HepG2 (cell line): ENCODE data around the gene CAVIN1. TPM values are rescaled to one million over a fixed set of nuclear protein-coding genes. Genes with fewer than 3 reads are reported as not detected.

Experiments
- CENPT ChIP-seq: sonication (generic); formaldehyde crosslinking; IDR thresholded peaks from 2 replicates; pipeline ENCODE4 v1.8.0; 2022; ENCODE audit warnings: low read depth, mild to moderate bottlenecking, moderate library complexity, missing genetic modification reagents
- CHCHD3 ChIP-seq: sonication (generic); formaldehyde crosslinking; IDR thresholded peaks from 2 replicates; pipeline ENCODE4 v1.8.0; 2022; ENCODE audit warnings: mild to moderate bottlenecking, missing genetic modification reagents, moderate library complexity
- GZF1 ChIP-seq: sonication (generic); formaldehyde crosslinking; IDR thresholded peaks from 2 replicates; pipeline ENCODE4 v1.5.1; 2020; ENCODE audit warnings: mild to moderate bottlenecking, missing genetic modification reagents
- HCFC1 ChIP-seq: fragments of 150-350 bp; IDR thresholded peaks from 2 replicates; pipeline ENCODE4 v1.6.1; 2014; ENCODE audit warnings: low read depth, low read length
- HOXA9 ChIP-seq: sonication (generic); formaldehyde crosslinking; IDR thresholded peaks from 2 replicates; pipeline ENCODE4 v1.8.1; 2022; ENCODE audit warnings: missing genetic modification reagents, mild to moderate bottlenecking, moderate library complexity, borderline replicate concordance
- RORA ChIP-seq: sonication (generic); formaldehyde crosslinking; IDR thresholded peaks from 2 replicates; pipeline ENCODE4 v1.5.0; 2020; ENCODE audit warnings: mild to moderate bottlenecking, missing genetic modification reagents, moderate library complexity
- ZBTB3 ChIP-seq: sonication (generic); formaldehyde crosslinking; IDR thresholded peaks from 2 replicates; pipeline ENCODE4 v1.4.0; 2020; ENCODE audit warnings: low read depth, mild to moderate bottlenecking, moderate library complexity, missing genetic modification reagents, borderline replicate concordance
- ZBTB7B ChIP-seq: sonication (generic); formaldehyde crosslinking; IDR thresholded peaks from 2 replicates; pipeline ENCODE4 v1.4.0; 2020; ENCODE audit warnings: missing genetic modification reagents
- ZFP36L2 ChIP-seq: sonication (generic); formaldehyde crosslinking; IDR thresholded peaks from 2 replicates; pipeline ENCODE4 v1.4.0; 2020; ENCODE audit warnings: missing genetic modification reagents
- ZNF451 ChIP-seq: sonication (generic); formaldehyde crosslinking; IDR thresholded peaks from 2 replicates; pipeline ENCODE4 v1.5.0; 2020; ENCODE audit warnings: mild to moderate bottlenecking, missing genetic modification reagents
- ZNF460 ChIP-seq: sonication (generic); formaldehyde crosslinking; IDR thresholded peaks from 2 replicates; pipeline ENCODE4 v1.5.1; 2020; ENCODE audit warnings: missing genetic modification reagents, mild to moderate bottlenecking, borderline replicate concordance
- polyA plus RNA-seq, 8 experiments: library from polyadenylated mRNA; depleted of rRNA in 3 of 8; stranded (reverse) in 7 of 8; unstranded in 1 of 8; fragments of >200 nt; fragmentation: Illumina TruSeq in 4 of 8; extraction: Trizol in 4 of 8; gene quantifications; 2 replicates each; pipeline versions ENCODE4 v1.2.1 to v1.2.3, GENCODE V29; 2011 to 2016; ENCODE audit warnings: low read depth in 4 of 8, missing spikeins in 1 of 8, mixed read lengths in 1 of 8; ENCODE audit not compliant: insufficient read depth in 1 of 8
- total RNA-seq, 5 experiments: library from RNA; depleted of rRNA; stranded (reverse); fragments of >200 nt; fragmentation: Illumina TruSeq; extraction: Trizol; gene quantifications; 2 replicates each; pipeline ENCODE4 v1.2.3, GENCODE V29; 2016; ENCODE audit warnings: low read depth in 1 of 5
- TF ChIP-seq, protein P1 (sequence below): sonication (generic); formaldehyde crosslinking; IDR thresholded peaks from 2 replicates; pipeline ENCODE4 v1.5.0; 2020; ENCODE audit warnings: mild to moderate bottlenecking, missing genetic modification reagents
- TF ChIP-seq, protein P2 (sequence below): sonication (generic); formaldehyde crosslinking; IDR thresholded peaks from 2 replicates; pipeline ENCODE4 v1.8.1; 2023; ENCODE audit warnings: mild to moderate bottlenecking, missing genetic modification reagents
- TF ChIP-seq, protein P3 (sequence below): sonication (generic); formaldehyde crosslinking; IDR thresholded peaks from 2 replicates; pipeline ENCODE4 v1.4.0; 2020; ENCODE audit warnings: missing genetic modification reagents
- TF ChIP-seq, protein P4 (sequence below): sonication (generic); formaldehyde crosslinking; IDR thresholded peaks from 2 replicates; pipeline ENCODE4 v1.9.0; 2021; ENCODE audit warnings: missing genetic modification reagents, borderline replicate concordance
- TF ChIP-seq, protein P5 (sequence below): sonication (generic); formaldehyde crosslinking; IDR thresholded peaks from 2 replicates; pipeline ENCODE4 v1.4.0; 2020; ENCODE audit warnings: missing genetic modification reagents

The CAVIN1 gene
- total and polyA plus RNA-seq, 2 of the 13 experiments (the other 11 are each of a cell fraction or from before 2014, with no cell fraction given) = 15.9 to 25.5 TPM

DNA sequence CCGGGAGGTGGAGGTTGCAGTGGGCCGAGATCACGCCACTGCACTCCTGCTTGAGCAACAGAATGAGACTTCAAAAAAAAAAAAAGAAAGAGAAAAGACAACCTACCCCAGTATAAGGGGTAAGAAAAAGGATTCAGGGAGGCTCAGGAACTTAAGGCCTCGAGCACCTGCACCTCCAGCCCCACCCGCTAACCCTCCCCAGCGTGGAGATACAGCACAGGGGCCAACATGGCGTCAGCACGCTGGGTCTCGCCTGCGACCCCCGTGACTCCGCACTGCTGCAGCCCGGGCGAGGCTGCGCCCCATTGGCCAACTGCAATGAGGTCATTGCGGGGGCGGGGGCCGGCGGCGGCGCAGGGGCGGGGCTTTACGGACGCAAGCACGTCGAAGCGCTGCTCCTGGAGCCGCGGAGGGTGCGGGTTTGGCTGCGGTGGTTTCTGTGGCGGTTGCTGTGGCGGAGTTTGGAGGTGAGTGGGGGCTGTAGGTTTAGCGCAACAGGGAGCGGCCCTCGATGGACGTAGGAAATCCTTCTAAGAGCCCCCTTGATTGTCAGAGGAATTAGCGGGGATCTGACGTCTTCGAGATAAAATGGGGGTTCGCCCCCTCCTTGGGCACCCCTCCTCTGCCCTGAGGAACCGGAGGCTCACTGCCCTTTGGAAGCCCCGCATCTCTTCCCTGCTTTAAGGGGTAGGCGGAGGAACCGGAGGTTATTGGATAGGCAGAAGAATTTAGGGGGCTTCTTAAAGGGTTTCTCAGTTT is 35.6 kb upstream of the CAVIN1 start, which contains the start of gene ATP6V0A1 (continued):
- TF ChIP-seq, protein P1, sequence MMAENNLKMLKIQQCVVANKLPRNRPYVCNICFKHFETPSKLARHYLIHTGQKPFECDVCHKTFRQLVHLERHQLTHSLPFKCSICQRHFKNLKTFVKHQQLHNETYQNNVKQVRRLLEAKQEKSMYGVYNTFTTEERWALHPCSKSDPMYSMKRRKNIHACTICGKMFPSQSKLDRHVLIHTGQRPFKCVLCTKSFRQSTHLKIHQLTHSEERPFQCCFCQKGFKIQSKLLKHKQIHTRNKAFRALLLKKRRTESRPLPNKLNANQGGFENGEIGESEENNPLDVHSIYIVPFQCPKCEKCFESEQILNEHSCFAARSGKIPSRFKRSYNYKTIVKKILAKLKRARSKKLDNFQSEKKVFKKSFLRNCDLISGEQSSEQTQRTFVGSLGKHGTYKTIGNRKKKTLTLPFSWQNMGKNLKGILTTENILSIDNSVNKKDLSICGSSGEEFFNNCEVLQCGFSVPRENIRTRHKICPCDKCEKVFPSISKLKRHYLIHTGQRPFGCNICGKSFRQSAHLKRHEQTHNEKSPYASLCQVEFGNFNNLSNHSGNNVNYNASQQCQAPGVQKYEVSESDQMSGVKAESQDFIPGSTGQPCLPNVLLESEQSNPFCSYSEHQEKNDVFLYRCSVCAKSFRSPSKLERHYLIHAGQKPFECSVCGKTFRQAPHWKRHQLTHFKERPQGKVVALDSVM (CRISPR knock-in tag) = 0 out of 2 replicates have a peak, but pooled peaks have one; percentile 2
- TF ChIP-seq, protein P2, sequence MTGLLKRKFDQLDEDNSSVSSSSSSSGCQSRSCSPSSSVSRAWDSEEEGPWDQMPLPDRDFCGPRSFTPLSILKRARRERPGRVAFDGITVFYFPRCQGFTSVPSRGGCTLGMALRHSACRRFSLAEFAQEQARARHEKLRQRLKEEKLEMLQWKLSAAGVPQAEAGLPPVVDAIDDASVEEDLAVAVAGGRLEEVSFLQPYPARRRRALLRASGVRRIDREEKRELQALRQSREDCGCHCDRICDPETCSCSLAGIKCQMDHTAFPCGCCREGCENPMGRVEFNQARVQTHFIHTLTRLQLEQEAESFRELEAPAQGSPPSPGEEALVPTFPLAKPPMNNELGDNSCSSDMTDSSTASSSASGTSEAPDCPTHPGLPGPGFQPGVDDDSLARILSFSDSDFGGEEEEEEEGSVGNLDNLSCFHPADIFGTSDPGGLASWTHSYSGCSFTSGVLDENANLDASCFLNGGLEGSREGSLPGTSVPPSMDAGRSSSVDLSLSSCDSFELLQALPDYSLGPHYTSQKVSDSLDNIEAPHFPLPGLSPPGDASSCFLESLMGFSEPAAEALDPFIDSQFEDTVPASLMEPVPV = peak; percentile 70
- TF ChIP-seq HCFC1 (peak; percentile 25; the same call in 1 of the 2 replicates), CENPT (CRISPR knock-in tag) (no peak), ZBTB7B (peak; percentile 98), CHCHD3 (0 out of 2 replicates have a peak, but pooled peaks have one; percentile 66), ZFP36L2 (CRISPR knock-in tag) (no peak), ZNF451 (CRISPR knock-in tag) (0 out of 2 replicates have a peak, but pooled peaks have one; percentile 27), ZBTB3 (CRISPR knock-in tag) (0 out of 2 replicates have a peak, but pooled peaks have one; percentile 14), GZF1 (CRISPR knock-in tag) (peak; percentile 11; the same call in 1 of the 2 replicates), HOXA9 (CRISPR knock-in tag) (no peak), ZNF460 (CRISPR knock-in tag) (no peak), RORA (CRISPR knock-in tag) (no peak)
- TF ChIP-seq, protein P3, sequence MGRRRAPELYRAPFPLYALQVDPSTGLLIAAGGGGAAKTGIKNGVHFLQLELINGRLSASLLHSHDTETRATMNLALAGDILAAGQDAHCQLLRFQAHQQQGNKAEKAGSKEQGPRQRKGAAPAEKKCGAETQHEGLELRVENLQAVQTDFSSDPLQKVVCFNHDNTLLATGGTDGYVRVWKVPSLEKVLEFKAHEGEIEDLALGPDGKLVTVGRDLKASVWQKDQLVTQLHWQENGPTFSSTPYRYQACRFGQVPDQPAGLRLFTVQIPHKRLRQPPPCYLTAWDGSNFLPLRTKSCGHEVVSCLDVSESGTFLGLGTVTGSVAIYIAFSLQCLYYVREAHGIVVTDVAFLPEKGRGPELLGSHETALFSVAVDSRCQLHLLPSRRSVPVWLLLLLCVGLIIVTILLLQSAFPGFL = no peak
- TF ChIP-seq, protein P4, sequence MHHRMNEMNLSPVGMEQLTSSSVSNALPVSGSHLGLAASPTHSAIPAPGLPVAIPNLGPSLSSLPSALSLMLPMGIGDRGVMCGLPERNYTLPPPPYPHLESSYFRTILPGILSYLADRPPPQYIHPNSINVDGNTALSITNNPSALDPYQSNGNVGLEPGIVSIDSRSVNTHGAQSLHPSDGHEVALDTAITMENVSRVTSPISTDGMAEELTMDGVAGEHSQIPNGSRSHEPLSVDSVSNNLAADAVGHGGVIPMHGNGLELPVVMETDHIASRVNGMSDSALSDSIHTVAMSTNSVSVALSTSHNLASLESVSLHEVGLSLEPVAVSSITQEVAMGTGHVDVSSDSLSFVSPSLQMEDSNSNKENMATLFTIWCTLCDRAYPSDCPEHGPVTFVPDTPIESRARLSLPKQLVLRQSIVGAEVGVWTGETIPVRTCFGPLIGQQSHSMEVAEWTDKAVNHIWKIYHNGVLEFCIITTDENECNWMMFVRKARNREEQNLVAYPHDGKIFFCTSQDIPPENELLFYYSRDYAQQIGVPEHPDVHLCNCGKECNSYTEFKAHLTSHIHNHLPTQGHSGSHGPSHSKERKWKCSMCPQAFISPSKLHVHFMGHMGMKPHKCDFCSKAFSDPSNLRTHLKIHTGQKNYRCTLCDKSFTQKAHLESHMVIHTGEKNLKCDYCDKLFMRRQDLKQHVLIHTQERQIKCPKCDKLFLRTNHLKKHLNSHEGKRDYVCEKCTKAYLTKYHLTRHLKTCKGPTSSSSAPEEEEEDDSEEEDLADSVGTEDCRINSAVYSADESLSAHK (CRISPR knock-in tag) = no peak
- TF ChIP-seq, protein P5, sequence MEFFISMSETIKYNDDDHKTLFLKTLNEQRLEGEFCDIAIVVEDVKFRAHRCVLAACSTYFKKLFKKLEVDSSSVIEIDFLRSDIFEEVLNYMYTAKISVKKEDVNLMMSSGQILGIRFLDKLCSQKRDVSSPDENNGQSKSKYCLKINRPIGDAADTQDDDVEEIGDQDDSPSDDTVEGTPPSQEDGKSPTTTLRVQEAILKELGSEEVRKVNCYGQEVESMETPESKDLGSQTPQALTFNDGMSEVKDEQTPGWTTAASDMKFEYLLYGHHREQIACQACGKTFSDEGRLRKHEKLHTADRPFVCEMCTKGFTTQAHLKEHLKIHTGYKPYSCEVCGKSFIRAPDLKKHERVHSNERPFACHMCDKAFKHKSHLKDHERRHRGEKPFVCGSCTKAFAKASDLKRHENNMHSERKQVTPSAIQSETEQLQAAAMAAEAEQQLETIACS = no peak
